Measurements from ENCODE around the gene WNT9A. TPM values are rescaled to one million over a fixed set of nuclear protein-coding genes. Genes with fewer than 3 reads are reported as not detected.

WNT9A gene
- total RNA-seq, 2 donors from 2014 or later: 0.11 TPM; not detected in 1

DNA sequence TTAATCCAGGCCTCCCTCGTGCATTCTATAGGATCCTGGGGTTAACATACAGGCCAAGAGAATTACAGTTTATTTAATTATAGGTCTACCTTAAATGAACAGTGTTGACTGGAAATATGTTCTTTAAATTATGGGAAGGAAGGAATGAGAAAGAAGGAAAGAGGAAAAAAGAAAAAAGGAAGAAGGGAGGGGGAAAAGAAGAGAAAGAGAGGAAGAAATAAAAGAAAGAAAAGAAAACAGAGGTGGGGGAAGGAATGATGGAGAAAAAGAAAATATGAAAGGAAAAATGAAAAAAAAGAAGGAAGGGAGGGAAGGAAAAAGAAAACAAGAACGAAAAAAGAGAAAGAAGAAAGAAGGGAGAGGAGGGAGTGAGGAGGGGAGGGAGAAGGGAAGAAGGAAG lies 38.5 kb downstream of the WNT9A start:
- no peaks in the 10 kb centered on the region for H3K36me3 Mint-ChIP-seq
- no peaks in the 10 kb centered on the region for H3K9me3 Mint-ChIP-seq
- H3K27ac Mint-ChIP-seq: no peak overlapping the region
- no peak for ATAC-seq
- DNase-seq (ENCODE audit: low spot score): no peak
- peaks cover 14 to 26% of the 10 kb centered on the region in 2 donors for H3K27me3 Mint-ChIP-seq
- no peak overlapping the region for H3K4me3 Mint-ChIP-seq
- H3K4me1 Mint-ChIP-seq (ENCODE audit: low read depth in 2 of 2): no peaks in the 10 kb centered on the region

DNA sequence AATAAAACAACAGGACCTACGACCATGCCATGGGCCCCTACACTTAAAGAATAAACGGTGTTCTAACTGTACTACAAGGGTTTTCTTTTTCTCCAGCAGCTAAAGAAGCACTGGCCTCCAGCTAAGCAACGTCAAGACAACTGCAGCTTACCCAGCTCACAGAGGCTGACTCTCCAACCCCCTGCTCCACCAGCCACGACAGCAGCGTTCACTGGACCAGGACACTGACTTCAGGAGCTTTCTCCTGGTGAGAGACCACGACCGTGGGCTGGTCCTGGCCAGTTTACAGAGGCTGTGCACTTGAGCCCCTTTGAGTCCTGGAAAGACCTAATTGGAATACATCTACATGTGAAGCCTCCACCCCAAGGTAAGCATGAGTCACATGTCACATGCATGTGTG lies 39.4 kb downstream of the WNT9A start:
- H3K27ac Mint-ChIP-seq: no peak overlapping the region
- DNase-seq (ENCODE audit: low spot score): no peak
- no peak for ATAC-seq
- peaks cover 14 to 26% of the 10 kb centered on the region in 2 donors for H3K27me3 Mint-ChIP-seq
- H3K36me3 Mint-ChIP-seq: no peaks in the 10 kb centered on the region
- no peaks in the 10 kb centered on the region for H3K9me3 Mint-ChIP-seq
- no peak overlapping the region for H3K4me3 Mint-ChIP-seq
- H3K4me1 Mint-ChIP-seq (ENCODE audit: low read depth in 2 of 2): no peaks in the 10 kb centered on the region

GRCh38 chr1:227907439-227908015 lies 40.2 kb downstream of the WNT9A start:
- Mint-ChIP-seq H3K27ac (no peak overlapping the region), H3K27me3 (peaks cover 12 to 21% of the 10 kb centered on the region in 2 donors), H3K36me3 (no peaks in the 10 kb centered on the region), H3K4me1 (ENCODE audit: low read depth in 2 of 2) (no peaks in the 10 kb centered on the region), H3K4me3 (no peak overlapping the region), H3K9me3 (no peaks in the 10 kb centered on the region)
- DNase-seq (ENCODE audit: low spot score) (no peak), ATAC-seq (no peak)

DNA sequence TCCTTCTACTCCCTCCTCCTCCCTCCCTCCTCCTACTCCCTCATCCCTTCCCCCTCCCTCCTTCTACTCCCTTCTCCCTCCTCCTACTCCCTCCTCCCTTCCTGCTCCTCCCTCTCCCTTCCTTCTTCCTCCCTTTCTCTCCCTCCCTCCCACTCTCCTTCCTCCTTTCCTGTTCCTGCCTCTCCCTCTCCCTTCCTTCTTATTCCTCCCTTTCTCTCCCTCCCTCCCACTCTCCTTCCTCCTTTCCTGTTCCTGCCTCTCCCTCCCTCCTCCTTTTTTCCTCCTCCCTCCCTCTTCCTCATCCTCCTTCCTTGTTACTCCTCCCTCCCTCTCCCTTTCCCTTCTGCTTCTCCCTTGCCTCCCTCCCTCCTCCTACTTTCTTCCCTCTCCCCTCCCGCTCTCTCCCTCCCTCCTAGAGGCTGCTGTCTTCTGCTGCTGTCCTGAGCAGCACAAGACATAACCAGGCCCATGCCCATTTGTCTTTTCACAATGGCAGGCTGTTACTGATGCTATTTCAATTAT lies 41.1 kb downstream of the WNT9A start:
- Mint-ChIP-seq H3K27ac (no peak overlapping the region), H3K4me1 (ENCODE audit: low read depth in 2 of 2) (peaks cover 0 to 3% of the 10 kb centered on the region in 2 donors), H3K36me3 (no peaks in the 10 kb centered on the region), H3K4me3 (no peak overlapping the region), H3K27me3 (peaks cover 9 to 11% of the 10 kb centered on the region in 2 donors), H3K9me3 (no peaks in the 10 kb centered on the region)
- no peak for DNase-seq (ENCODE audit: low spot score)
- no peak for ATAC-seq

DNA sequence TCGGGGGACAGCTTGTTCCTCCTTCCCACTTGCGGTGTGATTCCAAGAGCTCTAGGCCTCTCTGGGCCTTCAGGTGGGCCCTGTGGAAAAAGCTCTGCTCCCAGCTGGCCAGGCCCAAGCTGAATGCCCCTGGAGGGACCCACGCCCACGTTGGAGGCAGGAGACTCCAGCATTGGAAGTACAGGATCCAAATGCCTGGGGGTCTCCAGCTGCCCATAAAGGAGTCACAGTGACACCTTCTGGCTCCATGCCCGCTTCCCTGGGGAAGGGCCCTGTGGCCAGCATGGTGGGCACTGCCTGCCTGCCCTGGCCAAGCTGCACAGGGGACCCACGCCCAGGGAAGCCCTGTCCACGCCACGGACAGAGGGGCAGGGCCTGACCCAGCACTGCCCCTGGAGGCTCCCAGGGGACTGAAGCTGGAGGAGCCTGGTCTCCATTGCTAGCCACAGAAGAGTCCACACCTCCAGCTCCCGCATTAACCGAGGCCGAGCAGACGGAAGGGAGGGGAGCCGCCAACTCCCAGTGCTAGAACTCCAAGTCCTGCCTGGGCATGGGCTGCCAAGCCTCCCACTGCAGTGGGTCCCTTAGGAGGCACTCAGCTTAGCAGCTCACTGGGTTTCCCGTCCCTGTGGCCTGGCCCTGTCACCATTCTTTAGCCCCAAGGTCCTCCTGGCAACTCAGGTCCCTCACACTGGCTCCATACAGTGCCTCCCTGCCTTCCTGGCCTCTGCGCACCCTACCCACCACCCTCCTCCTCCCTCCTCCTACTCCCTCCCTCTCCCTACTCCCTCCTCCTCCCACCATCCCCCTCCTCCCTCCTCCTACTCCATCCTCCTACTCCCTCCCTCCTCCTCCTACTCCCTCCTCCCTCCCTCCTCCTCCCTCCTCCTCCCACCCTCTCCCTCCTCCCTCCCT lies 41.9 kb downstream of the WNT9A start:
- H3K4me3 Mint-ChIP-seq: no peak overlapping the region
- H3K27ac Mint-ChIP-seq: no peak overlapping the region
- H3K36me3 Mint-ChIP-seq: no peaks in the 10 kb centered on the region
- peak in 1 of 2 donors; percentile 24 for ATAC-seq
- no peaks in the 10 kb centered on the region for H3K9me3 Mint-ChIP-seq
- peaks cover 8 to 9% of the 10 kb centered on the region in 2 donors for H3K27me3 Mint-ChIP-seq
- peaks cover 0 to 3% of the 10 kb centered on the region in 2 donors for H3K4me1 Mint-ChIP-seq (ENCODE audit: low read depth in 2 of 2)
- DNase-seq (ENCODE audit: low spot score): no peak

DNA sequence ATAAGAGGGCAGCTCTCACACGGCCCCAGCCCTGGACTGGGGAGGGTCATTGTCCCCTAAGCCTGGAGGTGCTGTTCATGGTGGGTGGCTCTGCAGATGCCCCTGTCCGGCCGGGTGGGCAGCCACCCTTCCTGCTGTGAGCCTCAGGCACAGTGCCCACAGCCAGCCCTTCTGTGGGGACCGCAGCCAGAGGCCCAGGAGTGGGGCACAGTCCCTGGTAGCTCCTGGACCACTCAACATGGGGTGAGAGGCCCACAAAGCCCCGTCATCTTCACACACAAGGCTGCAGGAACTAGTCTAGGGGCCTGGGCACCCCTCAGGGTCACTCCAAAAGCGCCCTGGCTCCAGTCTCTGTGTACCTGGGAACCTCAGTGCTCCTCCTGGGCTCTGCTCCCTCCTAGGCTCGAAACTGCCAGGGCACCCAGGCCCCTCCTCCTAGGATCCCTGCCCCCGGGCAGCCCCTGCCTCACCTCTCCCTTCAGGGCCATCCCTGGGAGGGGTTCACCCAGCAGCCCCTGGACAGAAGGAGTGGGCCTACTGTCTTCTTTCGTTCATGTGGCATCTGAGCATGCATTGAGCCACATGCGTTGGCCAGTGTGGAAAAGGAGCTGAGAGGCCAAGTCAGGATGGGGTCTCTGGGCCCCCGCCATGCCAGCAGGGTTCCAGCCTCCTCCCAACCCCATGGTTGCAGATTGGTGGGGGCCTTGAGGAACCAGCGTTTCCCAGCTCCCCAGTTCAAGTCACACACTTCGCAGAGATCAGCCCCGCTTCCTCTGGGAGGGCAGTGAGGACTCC lies 43.0 kb downstream of the WNT9A start:
- no peaks in the 10 kb centered on the region for H3K9me3 Mint-ChIP-seq
- no peak for ATAC-seq
- H3K4me1 Mint-ChIP-seq (ENCODE audit: low read depth in 2 of 2): peaks cover 0 to 6% of the 10 kb centered on the region in 2 donors
- H3K36me3 Mint-ChIP-seq: no peaks in the 10 kb centered on the region
- H3K27me3 Mint-ChIP-seq: peaks cover 7 to 8% of the 10 kb centered on the region in 2 donors
- H3K27ac Mint-ChIP-seq: no peak overlapping the region
- H3K4me3 Mint-ChIP-seq: no peak overlapping the region
- no peak for DNase-seq (ENCODE audit: low spot score)

- H3K4me1 Mint-ChIP-seq (ENCODE audit: low read depth in 2 of 2): peaks cover 6 to 9% of the 10 kb centered on the region in 2 donors
- H3K4me3 Mint-ChIP-seq: no peak overlapping the region
- peaks cover 1 to 2% of the 10 kb centered on the region in 2 donors for H3K27me3 Mint-ChIP-seq
- no peak overlapping the region for H3K27ac Mint-ChIP-seq
- ATAC-seq (no peak), DNase-seq (ENCODE audit: low spot score) (no peak)
- H3K9me3 Mint-ChIP-seq: no peaks in the 10 kb centered on the region
- H3K36me3 Mint-ChIP-seq: no peaks in the 10 kb centered on the region
Measured at GRCh38 chr1:227903614-227904501, 43.9 kb downstream of the WNT9A start.

DNA sequence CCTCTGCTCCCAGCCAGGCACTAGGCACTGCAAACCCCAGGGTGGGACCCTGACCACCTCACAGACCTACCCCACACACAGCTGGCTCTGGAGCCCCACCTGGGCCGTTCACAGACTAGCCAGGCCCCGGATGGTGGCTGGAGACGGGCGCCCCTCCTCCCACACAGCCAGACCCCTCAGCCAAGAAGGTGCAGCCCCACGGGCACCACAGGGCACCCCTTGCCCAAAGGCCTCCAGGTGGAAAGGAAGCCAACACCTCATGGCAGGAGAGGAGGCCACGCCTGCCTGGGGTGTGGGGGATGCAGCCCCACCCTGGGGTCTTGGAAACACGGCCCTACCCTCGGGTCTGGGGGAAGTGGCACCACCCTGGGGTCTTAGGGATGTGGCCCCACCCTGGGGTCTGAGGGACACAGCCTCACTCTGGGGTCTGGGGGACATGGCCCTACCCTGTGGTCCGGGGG lies 44.6 kb downstream of the WNT9A start:
- H3K4me1 Mint-ChIP-seq (ENCODE audit: low read depth in 2 of 2): peaks cover 6 to 13% of the 10 kb centered on the region in 2 donors
- H3K4me3 Mint-ChIP-seq: no peak overlapping the region
- no peaks in the 10 kb centered on the region for H3K9me3 Mint-ChIP-seq
- no peaks in the 10 kb centered on the region for H3K27me3 Mint-ChIP-seq
- ATAC-seq (no peak), DNase-seq (ENCODE audit: low spot score) (peak; percentile 45)
- H3K36me3 Mint-ChIP-seq: no peaks in the 10 kb centered on the region
- H3K27ac Mint-ChIP-seq: no peak overlapping the region

DNA sequence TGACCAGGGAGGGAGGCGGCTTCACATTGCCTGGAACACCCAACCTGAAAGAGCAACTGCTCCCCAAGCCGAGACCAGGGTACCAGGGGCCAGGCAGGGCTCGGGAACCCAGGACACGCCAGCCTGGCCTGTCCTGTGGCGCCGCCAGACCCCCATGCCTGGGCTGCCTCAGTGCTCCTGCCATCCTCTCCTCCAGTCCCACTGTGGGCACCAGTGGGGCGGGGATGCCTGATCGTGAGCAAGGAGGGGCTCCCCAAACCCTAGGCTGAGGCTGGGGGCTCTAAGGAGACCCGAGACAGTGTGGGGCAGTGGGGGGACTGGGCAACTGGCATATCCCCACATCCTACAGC lies 45.1 kb downstream of the WNT9A start:
- H3K27ac Mint-ChIP-seq: no peak overlapping the region
- H3K4me1 Mint-ChIP-seq (ENCODE audit: low read depth in 2 of 2): peaks cover 10 to 16% of the 10 kb centered on the region in 2 donors
- peak; percentile 34 for DNase-seq (ENCODE audit: low spot score)
- no peaks in the 10 kb centered on the region for H3K27me3 Mint-ChIP-seq
- H3K9me3 Mint-ChIP-seq: no peaks in the 10 kb centered on the region
- no peak for ATAC-seq
- no peak overlapping the region for H3K4me3 Mint-ChIP-seq
- H3K36me3 Mint-ChIP-seq: no peaks in the 10 kb centered on the region

DNA sequence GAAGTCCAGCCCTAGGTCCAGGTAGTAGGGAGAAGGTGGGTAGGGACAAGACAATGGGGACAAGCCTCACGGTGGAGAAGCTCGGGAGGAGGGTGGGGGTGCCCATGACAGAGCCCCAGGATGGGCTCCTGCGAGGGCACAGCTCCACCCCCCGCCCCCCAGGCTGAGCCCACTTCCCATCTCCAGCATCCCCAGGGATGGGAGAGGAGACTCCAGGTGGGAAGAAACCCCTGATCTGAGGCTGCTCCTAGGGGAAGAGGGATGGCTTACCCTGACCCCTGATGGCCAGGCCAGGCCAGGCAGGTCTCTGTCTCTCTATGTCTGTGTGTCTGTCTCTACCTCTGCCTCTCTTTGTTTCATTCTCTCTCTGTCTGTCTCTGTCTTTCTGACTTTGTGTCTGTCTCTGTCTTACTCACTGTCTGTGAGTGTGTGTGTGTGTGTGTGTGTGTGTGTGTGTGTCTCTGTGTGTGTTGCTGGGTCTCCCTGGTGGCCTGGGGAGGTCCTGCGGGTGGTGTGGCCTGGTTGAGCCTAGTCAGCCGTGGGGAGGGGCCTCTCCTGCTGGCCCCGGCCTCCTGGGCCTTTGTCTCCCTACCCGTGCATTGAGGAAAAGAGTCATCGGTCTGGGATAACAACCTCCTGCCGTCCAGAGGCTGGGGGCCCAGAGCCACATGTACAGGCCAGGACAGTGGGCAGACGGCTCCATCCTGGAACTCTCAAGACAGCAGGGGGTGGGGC lies 45.7 kb downstream of the WNT9A start:
- Mint-ChIP-seq H3K4me3 (no peak overlapping the region), H3K36me3 (no peaks in the 10 kb centered on the region), H3K9me3 (no peaks in the 10 kb centered on the region), H3K4me1 (ENCODE audit: low read depth in 2 of 2) (peaks cover 12 to 18% of the 10 kb centered on the region in 2 donors), H3K27me3 (no peaks in the 10 kb centered on the region), H3K27ac (no peak overlapping the region)
- ATAC-seq: peak in 1 of 2 donors; percentile 4
- peak; percentile 45 for DNase-seq (ENCODE audit: low spot score)

DNA sequence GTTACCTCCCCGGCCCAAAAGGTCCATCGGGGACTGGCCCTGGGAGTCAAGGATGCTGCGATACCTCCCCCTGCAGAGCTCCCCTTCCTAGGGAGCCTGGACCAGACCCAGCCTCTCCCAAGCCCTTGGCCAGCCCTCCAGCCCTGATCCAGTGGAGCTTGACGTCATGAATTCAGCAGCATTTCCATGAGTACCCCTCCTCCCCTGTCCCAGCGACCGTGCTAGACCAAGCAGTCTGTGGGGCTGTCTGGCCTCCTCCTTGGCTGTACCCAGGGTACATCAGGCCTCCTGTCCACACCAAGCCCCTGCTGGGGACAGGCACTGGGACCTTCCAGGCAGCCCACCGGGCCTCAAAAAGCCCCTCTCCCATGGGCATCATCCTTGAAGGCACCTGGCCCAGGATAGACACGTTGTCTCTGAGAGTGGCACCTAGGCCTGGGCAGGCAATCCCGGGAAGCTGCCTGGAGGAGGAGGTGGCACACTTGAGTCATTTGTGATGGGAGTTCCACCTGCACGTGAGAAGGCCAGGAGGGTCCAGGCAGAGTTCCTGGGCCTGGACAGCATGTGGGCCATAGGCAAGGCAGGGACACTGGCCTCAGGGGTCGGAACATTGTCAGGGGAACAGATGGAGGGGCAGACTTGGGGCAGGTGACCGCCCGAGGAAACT lies 46.4 kb downstream of the WNT9A start:
- Mint-ChIP-seq H3K9me3 (no peaks in the 10 kb centered on the region), H3K27me3 (no peaks in the 10 kb centered on the region), H3K36me3 (no peaks in the 10 kb centered on the region), H3K4me1 (ENCODE audit: low read depth in 2 of 2) (peaks cover 12 to 18% of the 10 kb centered on the region in 2 donors), H3K27ac (no peak overlapping the region), H3K4me3 (no peak overlapping the region)
- DNase-seq (ENCODE audit: low spot score) (peak; percentile 57), ATAC-seq (no peak)

- Mint-ChIP-seq H3K27ac (no peak overlapping the region), H3K9me3 (no peaks in the 10 kb centered on the region), H3K27me3 (no peaks in the 10 kb centered on the region), H3K36me3 (no peaks in the 10 kb centered on the region), H3K4me3 (no peak overlapping the region), H3K4me1 (ENCODE audit: low read depth in 2 of 2) (peaks cover 12 to 18% of the 10 kb centered on the region in 2 donors)
- DNase-seq (ENCODE audit: low spot score) (no peak), ATAC-seq (no peak)
Measured at GRCh38 chr1:227900571-227901051, 47.1 kb downstream of the WNT9A start.
